K562 (cell line): ENCODE data around the gene PSD4.

Experiments used
- EP300 ChIP-seq: IDR thresholded peaks from 2 replicates; pipeline ENCODE4 v1.6.1; 2012; ENCODE audit warnings: low read length, improper control_type of control experiment
- POLR3G ChIP-seq: IDR thresholded peaks from 2 replicates; pipeline ENCODE4 v1.6.1; 2011; ENCODE audit not compliant: insufficient read length, insufficient replicate concordance; ENCODE audit errors: extremely low read depth
- THRA ChIP-seq: fragments of 450-650 bp; IDR thresholded peaks from 2 replicates; pipeline ENCODE4 v1.6.1; 2017; ENCODE audit warnings: mild to moderate bottlenecking, moderate library complexity
- USF1 ChIP-seq: sonication (generic); formaldehyde crosslinking; IDR thresholded peaks from 2 replicates; pipeline ENCODE4 v1.9.0; 2022; ENCODE audit warnings: mild to moderate bottlenecking, missing genetic modification reagents
- ZNF76 ChIP-seq: fragments of 250-450 bp; sonication (Bioruptor Pico); IDR thresholded peaks from 2 replicates; pipeline ENCODE4 v1.4.0; 2020; ENCODE audit warnings: mild to moderate bottlenecking, moderate library complexity, borderline replicate concordance

GRCh38 chr2:113211226-113212105 is 37.7 kb downstream of the PSD4 start:
- no peak for TF ChIP-seq USF1 (CRISPR knock-in tag)
- TF ChIP-seq THRA = no peak
- TF ChIP-seq EP300 = no peak
- no peak for TF ChIP-seq ZNF76 (CRISPR knock-in tag)
- no peak for TF ChIP-seq POLR3G
